Body of pancreas (tissue), 4 donors: ENCODE data around the gene SALL3.

Experiments used
- POLR2A ChIP-seq, 3 donors: fragments of 450-650 bp; IDR thresholded peaks; one replicate each; pipeline ENCODE4 v1.6.1; 2016; ENCODE audit warnings: antibody characterized with exemption in 3 of 3, mild to moderate bottlenecking in 2 of 3
- TF ChIP-seq, protein P1 (sequence below), 7 experiments: fragments of 450-650 bp in 4 of 7; fragments of 200-600 bp in 3 of 7; sonication (generic) in 3 of 7; IDR thresholded peaks; one replicate each; pipeline ENCODE4 v1.5.1; 2016 to 2019; ENCODE audit warnings: antibody characterized with exemption in 7 of 7

DNA sequence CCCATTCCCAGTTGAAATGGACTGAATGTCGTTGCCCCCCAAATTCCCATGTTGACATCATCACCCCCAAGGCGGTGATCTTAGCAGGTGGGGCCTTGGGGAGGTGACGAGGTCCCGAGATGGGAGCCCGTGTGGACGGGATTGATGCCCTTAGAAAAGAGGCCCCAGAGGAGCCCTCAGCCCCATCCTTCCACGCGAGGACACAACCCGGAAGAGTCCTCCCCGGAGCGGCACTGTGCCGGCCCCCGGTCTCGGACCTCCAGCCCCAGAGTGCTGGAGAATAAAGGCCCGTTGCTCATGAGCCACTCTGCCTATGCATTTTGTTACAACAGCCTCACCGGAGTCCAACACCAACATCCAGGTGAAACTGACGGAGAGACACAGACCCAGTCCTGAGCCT, 30.4 kb upstream of the SALL3 start:
- TF ChIP-seq, protein P1, sequence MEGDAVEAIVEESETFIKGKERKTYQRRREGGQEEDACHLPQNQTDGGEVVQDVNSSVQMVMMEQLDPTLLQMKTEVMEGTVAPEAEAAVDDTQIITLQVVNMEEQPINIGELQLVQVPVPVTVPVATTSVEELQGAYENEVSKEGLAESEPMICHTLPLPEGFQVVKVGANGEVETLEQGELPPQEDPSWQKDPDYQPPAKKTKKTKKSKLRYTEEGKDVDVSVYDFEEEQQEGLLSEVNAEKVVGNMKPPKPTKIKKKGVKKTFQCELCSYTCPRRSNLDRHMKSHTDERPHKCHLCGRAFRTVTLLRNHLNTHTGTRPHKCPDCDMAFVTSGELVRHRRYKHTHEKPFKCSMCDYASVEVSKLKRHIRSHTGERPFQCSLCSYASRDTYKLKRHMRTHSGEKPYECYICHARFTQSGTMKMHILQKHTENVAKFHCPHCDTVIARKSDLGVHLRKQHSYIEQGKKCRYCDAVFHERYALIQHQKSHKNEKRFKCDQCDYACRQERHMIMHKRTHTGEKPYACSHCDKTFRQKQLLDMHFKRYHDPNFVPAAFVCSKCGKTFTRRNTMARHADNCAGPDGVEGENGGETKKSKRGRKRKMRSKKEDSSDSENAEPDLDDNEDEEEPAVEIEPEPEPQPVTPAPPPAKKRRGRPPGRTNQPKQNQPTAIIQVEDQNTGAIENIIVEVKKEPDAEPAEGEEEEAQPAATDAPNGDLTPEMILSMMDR (IDR thresholded peaks at IDR 0.05), result no peak
- no peak for TF ChIP-seq POLR2A (IDR thresholded peaks at IDR 0.05)
